ENCODE results near the gene RIPOR3. TPM values are rescaled to one million over a fixed set of nuclear protein-coding genes. Genes with fewer than 3 reads are reported as not detected.
"Not testable (repeated sequence)": the region's sequence is repeated elsewhere in the genome, so short reads cannot be mapped to it uniquely, and the experiment has no call there.

The RIPOR3 gene
- polyA plus RNA-seq, 1 experiment, result 11.5 TPM

DNA sequence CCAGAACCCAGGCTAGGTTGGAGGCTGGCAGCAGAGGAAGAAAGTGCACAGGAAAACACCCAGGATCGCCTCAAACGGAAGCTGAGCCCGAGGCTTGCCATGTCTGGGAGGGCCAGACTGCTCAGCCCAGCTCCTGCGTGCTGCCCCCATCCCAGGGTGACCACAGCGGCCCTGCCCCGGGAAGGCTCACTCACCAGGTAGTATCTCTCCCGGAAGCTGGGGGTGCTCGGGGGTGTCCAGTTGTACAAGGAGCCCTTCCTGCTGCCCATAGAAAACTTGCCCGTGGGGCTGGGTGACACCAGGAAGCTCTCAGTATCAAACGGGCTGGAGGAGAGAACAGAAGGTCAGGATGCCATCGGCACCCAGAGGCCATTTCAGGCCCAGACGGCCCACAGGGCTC lies 86.9 kb downstream of the RIPOR3 start:
- Histone ChIP-seq H3K27ac (ENCODE audit: low read depth, low read length) (no peak overlapping the region), H3K9me3 (ENCODE audit: control insufficient read depth, insufficient read depth, low read length) (no peaks in the 10 kb centered on the region; the same call in 1 of the 2 replicates), H3K4me3 (ENCODE audit: low read depth, low read length) (no peak overlapping the region), H3K27me3 (ENCODE audit: control insufficient read depth, insufficient read depth, low read length) (no peaks in the 10 kb centered on the region)
- ChIA-PET POLR2A (interaction anchor here (0.5 kb wide), 1 partner anchor 22 kb away, joined by 5 read pairs; no protein-coding TSS in a partner anchor), CTCF (interaction anchor here (1.3 kb wide), 1 partner anchor 145 kb away, joined by 3 read pairs; no protein-coding TSS in a partner anchor)
- no peak for DNase-seq (ENCODE audit: low read depth, low spot score)
- TF ChIP-seq, protein P1, sequence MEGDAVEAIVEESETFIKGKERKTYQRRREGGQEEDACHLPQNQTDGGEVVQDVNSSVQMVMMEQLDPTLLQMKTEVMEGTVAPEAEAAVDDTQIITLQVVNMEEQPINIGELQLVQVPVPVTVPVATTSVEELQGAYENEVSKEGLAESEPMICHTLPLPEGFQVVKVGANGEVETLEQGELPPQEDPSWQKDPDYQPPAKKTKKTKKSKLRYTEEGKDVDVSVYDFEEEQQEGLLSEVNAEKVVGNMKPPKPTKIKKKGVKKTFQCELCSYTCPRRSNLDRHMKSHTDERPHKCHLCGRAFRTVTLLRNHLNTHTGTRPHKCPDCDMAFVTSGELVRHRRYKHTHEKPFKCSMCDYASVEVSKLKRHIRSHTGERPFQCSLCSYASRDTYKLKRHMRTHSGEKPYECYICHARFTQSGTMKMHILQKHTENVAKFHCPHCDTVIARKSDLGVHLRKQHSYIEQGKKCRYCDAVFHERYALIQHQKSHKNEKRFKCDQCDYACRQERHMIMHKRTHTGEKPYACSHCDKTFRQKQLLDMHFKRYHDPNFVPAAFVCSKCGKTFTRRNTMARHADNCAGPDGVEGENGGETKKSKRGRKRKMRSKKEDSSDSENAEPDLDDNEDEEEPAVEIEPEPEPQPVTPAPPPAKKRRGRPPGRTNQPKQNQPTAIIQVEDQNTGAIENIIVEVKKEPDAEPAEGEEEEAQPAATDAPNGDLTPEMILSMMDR (IDR thresholded peaks at IDR 0.05; ENCODE audit: low read depth, low read length), result no peak

GRCh38 chr20:50602432-50603088 lies 88.8 kb downstream of the RIPOR3 start:
- H3K4me3 ChIP-seq (ENCODE audit: low read depth, low read length), result no peak overlapping the region
- TF ChIP-seq, protein P1 (IDR thresholded peaks at IDR 0.05; ENCODE audit: low read depth, low read length), result no peak
- no peaks in the 10 kb centered on the region for H3K27me3 ChIP-seq (ENCODE audit: control insufficient read depth, insufficient read depth, low read length)
- POLR2A ChIA-PET, result no interaction called here
- CTCF ChIA-PET, result interaction anchor here (1.0 kb wide), 1 partner anchor 186 kb away, joined by 3 read pairs; no protein-coding TSS in a partner anchor
- H3K9me3 ChIP-seq (ENCODE audit: control insufficient read depth, insufficient read depth, low read length), result no peaks in the 10 kb centered on the region; the same call in 1 of the 2 replicates
- no peak overlapping the region for H3K27ac ChIP-seq (ENCODE audit: low read depth, low read length)
- no peak for DNase-seq (ENCODE audit: low read depth, low spot score)

GRCh38 chr20:50601511-50602431 lies 89.6 kb downstream of the RIPOR3 start:
- no peak overlapping the region for H3K4me3 ChIP-seq (ENCODE audit: low read depth, low read length)
- no peak overlapping the region for H3K27ac ChIP-seq (ENCODE audit: low read depth, low read length)
- H3K27me3 ChIP-seq (ENCODE audit: control insufficient read depth, insufficient read depth, low read length), result no peaks in the 10 kb centered on the region
- ChIA-PET POLR2A (no interaction called here), CTCF (no interaction called here)
- TF ChIP-seq, protein P1 (IDR thresholded peaks at IDR 0.05; ENCODE audit: low read depth, low read length), result no peak
- no peak for DNase-seq (ENCODE audit: low read depth, low spot score)
- H3K9me3 ChIP-seq (ENCODE audit: control insufficient read depth, insufficient read depth, low read length), result no peaks in the 10 kb centered on the region; the same call in 1 of the 2 replicates

- ChIA-PET POLR2A (no interaction called here), CTCF (interaction anchor here (0.6 to 1.3 kb wide), 2 partner anchors 149 to 188 kb away, joined by 3 to 9 read pairs; no protein-coding TSS in a partner anchor)
- TF ChIP-seq, protein P1 (IDR thresholded peaks at IDR 0.05; ENCODE audit: low read depth, low read length), result no peak
- DNase-seq (ENCODE audit: low read depth, low spot score), result no peak
- no peak overlapping the region for H3K27ac ChIP-seq (ENCODE audit: low read depth, low read length)
- H3K9me3 ChIP-seq (ENCODE audit: control insufficient read depth, insufficient read depth, low read length), result no peaks in the 10 kb centered on the region; the same call in 1 of the 2 replicates
- H3K4me3 ChIP-seq (ENCODE audit: low read depth, low read length), result no peak overlapping the region
- no peaks in the 10 kb centered on the region for H3K27me3 ChIP-seq (ENCODE audit: control insufficient read depth, insufficient read depth, low read length)
These were observed 91.0 kb downstream of the RIPOR3 start for GRCh38 chr20:50600281-50600895.

- CTCF ChIA-PET, result interaction anchor here (1.2 to 1.3 kb wide), 3 partner anchors 10 to 189 kb away, joined by 5 to 9 read pairs (median 9); no protein-coding TSS in a partner anchor
These were observed 92.6 kb downstream of the RIPOR3 start for GRCh38 chr20:50598768-50599167.

More at GRCh38 chr20:50598768-50599167, 92.6 kb downstream of the RIPOR3 start:
- H3K4me3 ChIP-seq (ENCODE audit: low read depth, low read length); H3K9me3 ChIP-seq (ENCODE audit: control insufficient read depth, insufficient read depth, low read length); H3K27me3 ChIP-seq (ENCODE audit: control insufficient read depth, insufficient read depth, low read length); H3K27ac ChIP-seq (ENCODE audit: low read depth, low read length); DNase-seq (ENCODE audit: low read depth, low spot score): not testable (repeated sequence)
- POLR2A ChIA-PET, result interaction anchor here (1.0 kb wide), 1 partner anchor 189 kb away, joined by 3 read pairs; no protein-coding TSS in a partner anchor

All from AG04450 (cell line).